Suprapubic skin (tissue), 4 donors: ENCODE measurements around the gene TBC1D22A. TPM values are rescaled to one million over a fixed set of nuclear protein-coding genes. Genes with fewer than 3 reads are reported as not detected.

Source experiments
- DNase-seq, 2 donors: peaks; one replicate each; pipeline ENCODE4 v3.0.0-alpha.2; 2019; ENCODE audit warnings: low spot score in 2 of 2
- H3K27ac ChIP-seq: fragments of 200-600 bp; sonication (generic); one replicate; pipeline ENCODE4 v1.5.1; 2019
- H3K27me3 ChIP-seq: fragments of 200-600 bp; sonication (generic); one replicate; pipeline ENCODE4 v1.5.1; 2019
- H3K36me3 ChIP-seq: fragments of 200-600 bp; sonication (generic); one replicate; pipeline ENCODE4 v1.5.1; 2019
- H3K4me1 ChIP-seq: fragments of 200-600 bp; sonication (generic); one replicate; pipeline ENCODE4 v1.5.1; 2019
- H3K4me3 ChIP-seq: fragments of 200-600 bp; sonication (generic); one replicate; pipeline ENCODE4 v1.5.1; 2019; ENCODE audit warnings: mild to moderate bottlenecking
- H3K9me3 ChIP-seq: fragments of 200-600 bp; sonication (generic); one replicate; pipeline ENCODE4 v1.5.1; 2019
- EP300 ChIP-seq: sonication (generic); formaldehyde crosslinking; IDR thresholded peaks from one replicate; pipeline ENCODE4 v1.6.1; 2017; ENCODE audit warnings: antibody characterized with exemption
- POLR2A ChIP-seq, 2 donors: fragments of 450-650 bp; IDR thresholded peaks; one replicate each; pipeline ENCODE4 v1.6.1; 2017; ENCODE audit warnings: antibody characterized with exemption in 2 of 2, mild to moderate bottlenecking in 2 of 2, moderate library complexity in 2 of 2
- POLR2AphosphoS5 ChIP-seq, 3 donors: sonication (generic); formaldehyde crosslinking; IDR thresholded peaks; one replicate each; pipeline ENCODE4 v1.6.1; 2017; ENCODE audit warnings: antibody characterized with exemption in 3 of 3
- WGBS: methylation state at CpG from one replicate; pipeline ENCODE4 v1.1.5; 2018; 5-methylcytosine and 5-hydroxymethylcytosine counted together
- total RNA-seq, 4 donors: library from RNA; depleted of rRNA; stranded (reverse); fragments of >200 nt; gene quantifications; one replicate each; pipeline ENCODE4 v1.1.0, GENCODE V29; 2016
- TF ChIP-seq, protein P1 (sequence below), 2 donors: fragments of 200-600 bp in 1 of 2; fragments of 450-650 bp in 1 of 2; sonication (generic) in 1 of 2; IDR thresholded peaks; one replicate each; pipeline ENCODE4 v1.5.1; 2016 to 2019; ENCODE audit warnings: antibody characterized with exemption in 2 of 2, mild to moderate bottlenecking in 1 of 2, moderate library complexity in 1 of 2

TBC1D22A gene
- total RNA-seq, 4 donors from 2014 or later: 24.8 to 43.2 (median 35.4) TPM

DNA sequence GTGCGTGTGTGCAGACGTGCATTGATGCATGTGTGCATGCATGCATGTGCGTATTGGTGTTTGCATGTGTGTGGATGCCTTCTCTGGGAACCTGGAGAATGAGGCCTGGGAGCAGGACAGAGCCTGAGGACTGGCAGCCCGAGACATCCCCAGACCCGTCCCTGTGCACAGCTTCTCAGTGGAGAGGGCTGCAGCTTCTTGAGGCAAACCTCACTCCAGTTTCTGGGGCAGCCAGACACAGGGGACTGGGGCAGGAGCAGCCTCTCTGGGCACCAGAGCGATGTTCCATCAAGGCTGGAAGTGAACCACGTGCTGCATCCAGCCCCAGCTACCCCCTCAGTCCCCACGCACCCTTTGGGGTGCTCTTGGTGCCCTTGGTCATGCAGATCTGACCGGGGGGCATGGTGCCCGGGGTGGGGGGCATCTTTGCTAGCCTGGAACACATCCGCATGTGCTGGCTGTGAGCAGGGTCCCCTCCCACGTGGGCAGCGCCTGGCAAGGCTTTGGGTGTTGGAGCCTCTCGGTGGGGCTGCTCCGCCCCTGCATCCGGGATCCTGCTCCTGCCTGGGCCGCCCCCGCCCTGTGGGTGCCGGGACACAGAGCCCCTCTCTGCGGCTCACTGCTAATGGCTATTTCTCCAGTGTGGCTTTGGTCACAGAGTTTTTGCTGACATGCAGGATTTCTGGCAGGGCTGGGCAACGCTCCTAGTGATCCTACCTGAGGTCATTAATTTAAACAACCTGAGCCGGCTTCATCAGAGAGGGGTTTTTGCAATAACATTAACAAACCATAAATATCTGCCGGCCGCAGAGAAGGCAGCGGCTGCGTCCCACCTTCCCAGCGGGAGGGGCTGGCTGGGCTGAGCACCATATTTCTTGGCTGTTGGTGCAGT is 434.7 kb downstream of the TBC1D22A start:
- Histone ChIP-seq H3K36me3 (no peaks in the 10 kb centered on the region), H3K4me1 (peaks cover 6% of the 10 kb centered on the region), H3K9me3 (no peaks in the 10 kb centered on the region), H3K4me3 (no peak overlapping the region), H3K27me3 (peaks cover 14% of the 10 kb centered on the region), H3K27ac (no peak overlapping the region)
- TF ChIP-seq, protein P1, sequence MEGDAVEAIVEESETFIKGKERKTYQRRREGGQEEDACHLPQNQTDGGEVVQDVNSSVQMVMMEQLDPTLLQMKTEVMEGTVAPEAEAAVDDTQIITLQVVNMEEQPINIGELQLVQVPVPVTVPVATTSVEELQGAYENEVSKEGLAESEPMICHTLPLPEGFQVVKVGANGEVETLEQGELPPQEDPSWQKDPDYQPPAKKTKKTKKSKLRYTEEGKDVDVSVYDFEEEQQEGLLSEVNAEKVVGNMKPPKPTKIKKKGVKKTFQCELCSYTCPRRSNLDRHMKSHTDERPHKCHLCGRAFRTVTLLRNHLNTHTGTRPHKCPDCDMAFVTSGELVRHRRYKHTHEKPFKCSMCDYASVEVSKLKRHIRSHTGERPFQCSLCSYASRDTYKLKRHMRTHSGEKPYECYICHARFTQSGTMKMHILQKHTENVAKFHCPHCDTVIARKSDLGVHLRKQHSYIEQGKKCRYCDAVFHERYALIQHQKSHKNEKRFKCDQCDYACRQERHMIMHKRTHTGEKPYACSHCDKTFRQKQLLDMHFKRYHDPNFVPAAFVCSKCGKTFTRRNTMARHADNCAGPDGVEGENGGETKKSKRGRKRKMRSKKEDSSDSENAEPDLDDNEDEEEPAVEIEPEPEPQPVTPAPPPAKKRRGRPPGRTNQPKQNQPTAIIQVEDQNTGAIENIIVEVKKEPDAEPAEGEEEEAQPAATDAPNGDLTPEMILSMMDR (IDR thresholded peaks at IDR 0.05): no peak
- DNase-seq: peak; percentile 40 to 74
- 38% methylated on average over 11 of the region's 27 CpGs for WGBS

DNA sequence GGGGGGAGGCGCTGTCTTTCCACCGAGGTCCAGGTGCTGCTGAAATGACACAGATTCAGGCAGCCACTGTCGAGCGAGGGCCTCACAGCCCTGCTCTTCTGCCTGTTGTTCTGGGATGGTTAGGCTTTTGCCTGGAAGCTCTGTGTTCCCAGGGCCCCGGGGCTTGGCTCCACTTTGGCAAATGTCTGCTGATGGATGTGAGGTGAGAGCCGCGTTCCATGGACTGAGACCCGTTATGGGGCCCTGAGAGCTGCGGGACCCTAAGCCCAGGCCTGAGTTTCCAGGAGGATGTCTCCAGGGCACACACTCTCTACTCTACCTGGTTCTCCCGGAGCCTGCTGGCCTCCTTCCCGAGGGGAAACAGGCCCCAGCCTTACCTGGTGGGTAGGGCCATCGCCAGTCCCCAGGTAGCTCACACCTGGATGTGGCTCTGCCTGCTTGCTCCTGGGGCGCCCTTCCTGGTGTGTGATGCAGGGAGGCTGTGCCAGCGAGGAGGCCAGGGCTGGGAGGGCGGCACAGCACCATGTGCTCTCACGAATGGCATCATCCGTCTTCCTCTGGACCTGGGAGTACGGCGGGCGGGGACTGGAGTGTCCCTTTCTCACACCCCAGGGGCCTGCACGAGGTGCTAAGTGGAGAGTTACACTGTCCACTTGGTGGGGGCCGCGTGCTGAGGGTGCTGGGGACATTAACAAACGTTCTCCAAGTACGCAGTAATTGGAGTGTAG is 435.5 kb downstream of the TBC1D22A start:
- Histone ChIP-seq H3K4me3 (no peak overlapping the region), H3K36me3 (no peaks in the 10 kb centered on the region), H3K9me3 (no peaks in the 10 kb centered on the region), H3K27ac (no peak overlapping the region), H3K27me3 (peaks cover 15% of the 10 kb centered on the region), H3K4me1 (peaks cover 6% of the 10 kb centered on the region)
- TF ChIP-seq POLR2AphosphoS5 (IDR thresholded peaks at IDR 0.05) (no peak), POLR2A (IDR thresholded peaks at IDR 0.05) (no peak)
- peak; percentile 49 to 74 for DNase-seq
- 40% methylated on average over 11 of the region's 25 CpGs for WGBS

DNA sequence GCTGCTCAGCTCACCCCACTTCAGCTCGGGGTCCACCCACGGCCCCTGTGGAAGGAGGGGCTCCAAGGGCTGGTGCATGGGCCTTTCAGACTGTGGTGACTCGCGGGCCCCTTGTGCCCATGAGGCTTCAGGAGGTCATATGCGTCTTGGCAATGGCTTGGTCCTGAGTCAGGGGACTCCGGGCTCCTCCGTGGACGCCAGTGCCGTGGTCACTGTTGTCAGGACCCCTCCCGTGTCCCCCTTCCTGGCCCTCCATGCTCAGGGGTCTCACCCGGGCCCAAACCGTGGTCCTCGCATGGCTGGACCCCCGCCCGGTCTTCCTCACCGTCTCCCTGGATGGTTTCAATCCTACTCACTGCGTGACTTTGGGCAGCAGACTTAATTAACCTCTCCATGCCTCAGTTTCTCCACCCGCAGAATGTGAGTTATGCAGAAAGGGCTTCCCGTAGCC is 436.4 kb downstream of the TBC1D22A start:
- no peaks in the 10 kb centered on the region for H3K9me3 ChIP-seq
- H3K27me3 ChIP-seq: peaks cover 15% of the 10 kb centered on the region
- peak; percentile 48 to 71 for DNase-seq
- H3K36me3 ChIP-seq: no peaks in the 10 kb centered on the region
- H3K4me1 ChIP-seq: peaks cover 6% of the 10 kb centered on the region
- no peak overlapping the region for H3K4me3 ChIP-seq
- H3K27ac ChIP-seq: no peak overlapping the region
- 83% methylated on average over 12 of the region's 19 CpGs for WGBS
- TF ChIP-seq POLR2AphosphoS5 (IDR thresholded peaks at IDR 0.05) (no peak), POLR2A (IDR thresholded peaks at IDR 0.05) (no peak), EP300 (no peak)
- TF ChIP-seq, protein P1 (IDR thresholded peaks at IDR 0.05): no peak

DNA sequence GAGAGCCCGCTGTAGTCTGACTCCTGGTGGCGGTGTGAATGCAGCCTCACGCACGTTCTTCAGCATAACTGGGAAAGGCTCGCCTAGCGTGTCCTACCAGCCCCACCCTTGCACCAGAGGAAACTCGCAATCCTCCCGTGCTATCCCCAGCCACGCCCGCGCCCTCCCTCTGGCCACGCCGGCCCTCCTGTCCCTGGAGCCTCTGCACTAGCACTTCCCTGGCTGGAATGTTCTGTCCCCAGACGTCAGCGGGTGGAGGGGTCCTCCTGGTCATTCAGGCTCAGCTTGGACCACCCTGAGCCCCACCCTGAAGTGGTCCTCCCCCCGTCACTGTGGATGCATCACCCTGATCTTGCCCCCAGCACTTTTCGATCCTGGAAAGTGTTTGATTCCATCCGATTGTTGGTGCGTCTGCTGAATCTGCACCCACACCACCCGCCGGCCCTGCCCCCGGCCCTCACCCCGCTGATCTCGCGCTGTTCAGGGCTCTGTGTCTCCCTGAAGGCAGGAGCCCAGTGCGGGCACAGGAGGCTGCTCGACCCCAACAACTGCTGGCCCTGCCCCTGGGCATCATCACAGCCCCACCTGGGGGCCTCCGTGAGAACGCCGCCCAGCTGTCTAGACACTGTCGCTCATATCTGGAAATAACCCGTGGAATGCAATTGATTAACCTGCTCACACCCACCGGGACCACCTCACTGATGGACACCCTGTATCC is 437.0 kb downstream of the TBC1D22A start:
- TF ChIP-seq, protein P1 (IDR thresholded peaks at IDR 0.05): no peak
- no peak for TF ChIP-seq POLR2A (IDR thresholded peaks at IDR 0.05)
- no peak for TF ChIP-seq POLR2AphosphoS5 (IDR thresholded peaks at IDR 0.05)
- no peak for TF ChIP-seq EP300
- Histone ChIP-seq H3K9me3 (no peaks in the 10 kb centered on the region), H3K4me1 (peaks cover 6% of the 10 kb centered on the region), H3K36me3 (no peaks in the 10 kb centered on the region), H3K4me3 (no peak overlapping the region), H3K27me3 (peaks cover 15% of the 10 kb centered on the region), H3K27ac (no peak overlapping the region)
- DNase-seq: peak; percentile 55 to 67
- 79% methylated on average over 26 of the region's 33 CpGs for WGBS

DNA sequence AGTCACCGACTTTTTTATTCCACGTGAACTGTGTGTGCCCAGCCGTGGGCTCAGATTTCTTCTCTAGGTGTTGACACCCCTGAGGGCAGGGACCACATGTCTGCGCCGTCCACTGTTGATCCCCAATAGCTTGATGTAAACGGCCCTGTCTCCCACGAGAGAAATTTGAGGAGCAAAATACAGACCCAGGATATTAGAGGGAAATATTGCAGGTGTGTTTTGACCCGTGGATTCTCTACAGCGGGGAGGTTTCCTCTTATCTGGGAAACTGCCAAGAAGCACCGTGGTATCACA is 437.5 kb downstream of the TBC1D22A start:
- 54% methylated on average over 10 of the region's 10 CpGs for WGBS

More for the DNA sequence above, 437.5 kb downstream of the TBC1D22A start:
- no peaks in the 10 kb centered on the region for H3K36me3 ChIP-seq
- H3K4me1 ChIP-seq: peaks cover 6% of the 10 kb centered on the region
- DNase-seq: peak; percentile 26 to 48
- no peaks in the 10 kb centered on the region for H3K9me3 ChIP-seq
- peaks cover 15% of the 10 kb centered on the region for H3K27me3 ChIP-seq
- TF ChIP-seq POLR2A (IDR thresholded peaks at IDR 0.05) (no peak), POLR2AphosphoS5 (IDR thresholded peaks at IDR 0.05) (no peak), EP300 (no peak)
- TF ChIP-seq, protein P1 (IDR thresholded peaks at IDR 0.05): no peak
- no peak overlapping the region for H3K4me3 ChIP-seq
- H3K27ac ChIP-seq: no peak overlapping the region
